ENCODE results near the gene NDUFAF8. TPM values are rescaled to one million over a fixed set of nuclear protein-coding genes. Genes with fewer than 3 reads are reported as not detected.

The NDUFAF8 gene
- total RNA-seq, 1 donor from 2014 or later = 38.9 TPM

- no peak for TF ChIP-seq CTCF (IDR thresholded peaks at IDR 0.05)
- Mint-ChIP-seq H3K9me3 (ENCODE audit: unreplicated experiment) (no peaks in the 10 kb centered on the region), H3K4me3 (ENCODE audit: unreplicated experiment) (no peak overlapping the region), H3K27ac (ENCODE audit: unreplicated experiment) (no peak overlapping the region), H3K4me1 (ENCODE audit: unreplicated experiment) (peaks cover 3% of the 10 kb centered on the region), H3K36me3 (ENCODE audit: unreplicated experiment) (no peaks in the 10 kb centered on the region), H3K27me3 (ENCODE audit: unreplicated experiment) (no peaks in the 10 kb centered on the region)
- DNase-seq (ENCODE audit: extremely low spot score, unreplicated experiment) = no peak
Measured at GRCh38 chr17:81207610-81208581, 31.2 kb upstream of the NDUFAF8 start.

GRCh38 chr17:81208651-81209050, 30.5 kb upstream of the NDUFAF8 start:
- H3K4me3 Mint-ChIP-seq (ENCODE audit: unreplicated experiment) = no peak overlapping the region
- no peaks in the 10 kb centered on the region for H3K36me3 Mint-ChIP-seq (ENCODE audit: unreplicated experiment)
- DNase-seq (ENCODE audit: extremely low spot score, unreplicated experiment) = no peak

GRCh38 chr17:81209141-81209540, 30.0 kb upstream of the NDUFAF8 start:
- no peak overlapping the region for H3K27ac Mint-ChIP-seq (ENCODE audit: unreplicated experiment)
- no peak for DNase-seq (ENCODE audit: extremely low spot score, unreplicated experiment)
- H3K4me3 Mint-ChIP-seq (ENCODE audit: unreplicated experiment) = no peak overlapping the region
- no peaks in the 10 kb centered on the region for H3K27me3 Mint-ChIP-seq (ENCODE audit: unreplicated experiment)
- peaks cover 3% of the 10 kb centered on the region for H3K4me1 Mint-ChIP-seq (ENCODE audit: unreplicated experiment)
- TF ChIP-seq CTCF (IDR thresholded peaks at IDR 0.05) = no peak
- no peaks in the 10 kb centered on the region for H3K9me3 Mint-ChIP-seq (ENCODE audit: unreplicated experiment)
- no peaks in the 10 kb centered on the region for H3K36me3 Mint-ChIP-seq (ENCODE audit: unreplicated experiment)

More at GRCh38 chr17:81208651-81209050, 30.5 kb upstream of the NDUFAF8 start:
- peaks cover 3% of the 10 kb centered on the region for H3K4me1 Mint-ChIP-seq (ENCODE audit: unreplicated experiment)
- H3K27ac Mint-ChIP-seq (ENCODE audit: unreplicated experiment) = no peak overlapping the region
- no peaks in the 10 kb centered on the region for H3K9me3 Mint-ChIP-seq (ENCODE audit: unreplicated experiment)
- TF ChIP-seq CTCF (IDR thresholded peaks at IDR 0.05) = no peak
- H3K27me3 Mint-ChIP-seq (ENCODE audit: unreplicated experiment) = no peaks in the 10 kb centered on the region

- no peak for DNase-seq (ENCODE audit: extremely low spot score, unreplicated experiment)
- H3K4me3 Mint-ChIP-seq (ENCODE audit: unreplicated experiment) = no peak overlapping the region
- H3K4me1 Mint-ChIP-seq (ENCODE audit: unreplicated experiment) = peaks cover 3% of the 10 kb centered on the region
- H3K27me3 Mint-ChIP-seq (ENCODE audit: unreplicated experiment) = no peaks in the 10 kb centered on the region
- TF ChIP-seq CTCF (IDR thresholded peaks at IDR 0.05) = no peak
- no peaks in the 10 kb centered on the region for H3K9me3 Mint-ChIP-seq (ENCODE audit: unreplicated experiment)
- no peak overlapping the region for H3K27ac Mint-ChIP-seq (ENCODE audit: unreplicated experiment)
- H3K36me3 Mint-ChIP-seq (ENCODE audit: unreplicated experiment) = no peaks in the 10 kb centered on the region
Measured at GRCh38 chr17:81210466-81210865, 28.7 kb upstream of the NDUFAF8 start.

- Mint-ChIP-seq H3K4me3 (ENCODE audit: unreplicated experiment) (no peak overlapping the region), H3K36me3 (ENCODE audit: unreplicated experiment) (no peaks in the 10 kb centered on the region), H3K27me3 (ENCODE audit: unreplicated experiment) (no peaks in the 10 kb centered on the region), H3K4me1 (ENCODE audit: unreplicated experiment) (peaks cover 3% of the 10 kb centered on the region), H3K27ac (ENCODE audit: unreplicated experiment) (no peak overlapping the region), H3K9me3 (ENCODE audit: unreplicated experiment) (no peaks in the 10 kb centered on the region)
- TF ChIP-seq CTCF (IDR thresholded peaks at IDR 0.05) = no peak
- DNase-seq (ENCODE audit: extremely low spot score, unreplicated experiment) = no peak
Measured at GRCh38 chr17:81210868-81211267, 28.2 kb upstream of the NDUFAF8 start.
